Urinary bladder (tissue), 4 donors: Measurements from ENCODE around the gene RASA4. TPM values are rescaled to one million over a fixed set of nuclear protein-coding genes. Genes with fewer than 3 reads are reported as not detected.
"Not testable (repeated sequence)": the region's sequence is repeated elsewhere in the genome, so short reads cannot be mapped to it uniquely, and the experiment has no call there.

ENCODE experiments used
- DNase-seq: peaks from one replicate; pipeline ENCODE4 v3.0.0-alpha.2; 2015; ENCODE audit errors: extremely low spot score
- H3K27ac ChIP-seq: one replicate; pipeline ENCODE4 v1.5.1; 2013; ENCODE audit warnings: low read depth, mild to moderate bottlenecking, moderate library complexity
- H3K36me3 ChIP-seq: one replicate; pipeline ENCODE4 v1.6.1; 2013; ENCODE audit warnings: mild to moderate bottlenecking, moderate library complexity; ENCODE audit not compliant: insufficient read depth
- H3K4me1 ChIP-seq: one replicate; pipeline ENCODE4 v1.6.1; 2013; ENCODE audit warnings: mild to moderate bottlenecking, moderate library complexity; ENCODE audit not compliant: insufficient read depth
- H3K4me3 ChIP-seq: one replicate; pipeline ENCODE4 v1.5.1; 2013; ENCODE audit warnings: low read depth, low read length
- WGBS: extraction: QIAGEN DNeasy Blood & Tissue Kit; methylation state at CpG from one replicate; pipeline ENCODE4 v1.1.7; 2013; 5-methylcytosine and 5-hydroxymethylcytosine counted together
- polyA plus RNA-seq: library from polyadenylated mRNA; stranded (reverse); fragments of 200-250 nt; gene quantifications from one replicate; pipeline ENCODE4 v1.2.3, GENCODE V29; 2013
- total RNA-seq: library from RNA; depleted of rRNA; stranded (reverse); fragments of >200 nt; gene quantifications from one replicate; pipeline ENCODE4 v1.2.3, GENCODE V29; 2014
- donor health status: healthy with polysubstance abuse.
- donor health status: healthy.

Gene RASA4
- total and polyA plus RNA-seq, 2 donors: 30.9 to 74.3 TPM

DNA sequence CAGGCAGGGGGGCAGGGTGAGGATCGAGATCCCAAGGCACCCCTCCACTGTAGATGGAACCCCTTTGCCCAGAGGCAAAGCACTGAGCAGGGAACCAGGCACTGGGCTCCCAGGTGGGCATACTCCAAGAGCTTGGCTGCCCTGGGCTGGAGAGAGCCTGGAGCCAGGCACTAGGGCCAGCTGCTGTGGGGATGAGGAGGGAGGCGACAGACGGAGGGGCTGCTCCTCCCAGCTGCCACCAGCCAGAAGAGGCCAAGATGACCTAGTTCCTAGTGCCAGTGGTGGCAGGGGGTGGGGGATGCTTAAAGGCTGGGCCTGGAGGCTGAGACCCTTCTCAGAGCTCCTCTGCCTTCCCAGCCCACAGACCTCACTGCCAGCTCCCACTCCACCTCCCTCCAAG lies 1.7 kb downstream of the RASA4 start:
- H3K36me3 ChIP-seq, H3K27ac ChIP-seq: not testable (repeated sequence)
- WGBS: no CpG with 5 or more reads among the region's 3 CpGs

DNA sequence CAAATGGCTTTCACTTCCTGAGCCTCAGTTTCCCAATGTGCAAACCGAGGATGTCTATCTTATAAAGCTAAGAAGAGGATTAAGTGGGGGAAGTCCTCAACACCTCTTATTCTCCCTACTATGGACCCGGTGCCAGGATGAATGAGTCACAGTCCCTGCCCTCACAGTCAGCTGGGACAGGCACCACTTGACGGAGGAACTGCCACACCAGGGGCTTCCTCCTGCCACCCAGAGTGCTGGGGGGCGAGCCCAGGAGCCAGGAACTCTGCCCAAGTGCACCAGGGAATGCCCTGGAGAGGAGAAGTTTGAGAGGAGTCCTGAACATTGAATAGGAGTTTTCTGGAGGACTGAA lies 2.2 kb downstream of the RASA4 start:
- H3K27ac ChIP-seq, H3K36me3 ChIP-seq, DNase-seq, H3K4me3 ChIP-seq, H3K4me1 ChIP-seq: not testable (repeated sequence)
- whole genome bisulfite sequencing: no CpG with 5 or more reads among the region's 4 CpGs

More for the DNA sequence above, 1.7 kb downstream of the RASA4 start:
- not testable (repeated sequence) for DNase-seq, H3K4me1 ChIP-seq, H3K4me3 ChIP-seq

- not testable (repeated sequence) for DNase-seq, H3K4me3 ChIP-seq, H3K36me3 ChIP-seq, H3K4me1 ChIP-seq, H3K27ac ChIP-seq
- WGBS: 48% methylated on average over 5 of the region's 15 CpGs
Measured at GRCh38 chr7:102613575-102614345, 2.8 kb downstream of the RASA4 start.

GRCh38 chr7:102611675-102612325 lies 4.8 kb downstream of the RASA4 start:
- 17% methylated on average over 8 of the region's 10 CpGs for WGBS
- H3K27ac ChIP-seq, H3K36me3 ChIP-seq, DNase-seq, H3K4me1 ChIP-seq, H3K4me3 ChIP-seq: not testable (repeated sequence)

GRCh38 chr7:102611013-102611674 lies 5.4 kb downstream of the RASA4 start:
- no CpG with 5 or more reads among the region's 30 CpGs for WGBS
- not testable (repeated sequence) for H3K4me3 ChIP-seq, H3K27ac ChIP-seq, DNase-seq, H3K4me1 ChIP-seq, H3K36me3 ChIP-seq

GRCh38 chr7:102610441-102610840 lies 6.1 kb downstream of the RASA4 start:
- not testable (repeated sequence) for DNase-seq, H3K36me3 ChIP-seq, H3K4me3 ChIP-seq, H3K4me1 ChIP-seq, H3K27ac ChIP-seq
- WGBS: no CpG with 5 or more reads among the region's 7 CpGs

DNA sequence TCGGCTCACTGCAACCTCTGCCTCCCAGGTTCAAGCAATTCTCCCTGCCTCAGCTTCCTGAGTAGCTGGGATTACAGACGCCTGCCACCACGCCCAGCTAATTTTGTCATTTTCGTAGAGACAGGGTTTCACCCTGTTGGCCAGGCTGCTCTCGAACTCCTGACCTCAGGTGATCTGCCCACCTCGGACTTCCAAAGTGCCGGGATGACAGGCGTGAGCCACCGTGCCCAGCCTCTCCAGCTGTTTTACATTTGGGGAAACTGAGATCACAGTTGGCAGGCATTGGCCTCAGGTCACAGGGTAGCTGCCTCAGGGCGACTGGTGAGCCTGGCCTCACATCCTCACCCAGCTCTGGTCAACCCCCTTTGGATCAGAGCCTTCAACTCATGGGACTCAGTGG lies 6.8 kb downstream of the RASA4 start:
- DNase-seq: not testable (repeated sequence)
- WGBS: 70% methylated on average over 5 of the region's 10 CpGs

GRCh38 chr7:102606848-102607247 lies 9.7 kb downstream of the RASA4 start:
- not testable (repeated sequence) for H3K27ac ChIP-seq, H3K36me3 ChIP-seq, H3K4me1 ChIP-seq, H3K4me3 ChIP-seq, DNase-seq
- WGBS: no CpG with 5 or more reads among the region's 5 CpGs

More for the DNA sequence above, 6.8 kb downstream of the RASA4 start:
- H3K27ac ChIP-seq, H3K4me1 ChIP-seq, H3K4me3 ChIP-seq, H3K36me3 ChIP-seq: not testable (repeated sequence)

GRCh38 chr7:102604431-102605145 lies 12.0 kb downstream of the RASA4 start:
- DNase-seq, H3K36me3 ChIP-seq, H3K4me3 ChIP-seq, H3K4me1 ChIP-seq, H3K27ac ChIP-seq: not testable (repeated sequence)
- WGBS: 44% methylated on average over 5 of the region's 19 CpGs

- H3K36me3 ChIP-seq, H3K4me3 ChIP-seq, H3K27ac ChIP-seq, DNase-seq, H3K4me1 ChIP-seq: not testable (repeated sequence)
- WGBS: no CpG with 5 or more reads among the region's 12 CpGs
Measured at GRCh38 chr7:102602317-102602716, 14.2 kb downstream of the RASA4 start.

DNA sequence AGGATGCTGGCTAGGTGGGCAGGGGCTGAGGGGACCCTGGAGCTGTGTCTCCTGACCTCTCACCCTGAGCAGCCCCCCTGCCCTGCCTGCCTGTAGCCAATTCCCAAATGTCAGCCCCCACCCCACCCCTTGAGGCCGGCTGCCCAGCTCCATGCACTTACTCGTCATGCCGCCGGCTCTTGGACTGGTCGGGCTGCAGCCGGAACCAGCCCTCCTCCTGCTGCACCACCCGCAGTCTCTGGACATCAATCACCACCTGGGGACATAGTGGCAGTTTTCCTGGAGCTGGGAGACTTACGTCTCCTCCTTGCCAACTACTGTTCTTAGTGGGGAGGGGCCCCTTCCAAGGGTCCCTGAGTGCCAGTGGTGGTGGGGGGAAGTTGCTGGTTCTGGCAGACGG lies 16.9 kb downstream of the RASA4 start:
- H3K36me3 ChIP-seq, H3K4me1 ChIP-seq, H3K27ac ChIP-seq, DNase-seq, H3K4me3 ChIP-seq: not testable (repeated sequence)
- no CpG with 5 or more reads among the region's 9 CpGs for WGBS

DNA sequence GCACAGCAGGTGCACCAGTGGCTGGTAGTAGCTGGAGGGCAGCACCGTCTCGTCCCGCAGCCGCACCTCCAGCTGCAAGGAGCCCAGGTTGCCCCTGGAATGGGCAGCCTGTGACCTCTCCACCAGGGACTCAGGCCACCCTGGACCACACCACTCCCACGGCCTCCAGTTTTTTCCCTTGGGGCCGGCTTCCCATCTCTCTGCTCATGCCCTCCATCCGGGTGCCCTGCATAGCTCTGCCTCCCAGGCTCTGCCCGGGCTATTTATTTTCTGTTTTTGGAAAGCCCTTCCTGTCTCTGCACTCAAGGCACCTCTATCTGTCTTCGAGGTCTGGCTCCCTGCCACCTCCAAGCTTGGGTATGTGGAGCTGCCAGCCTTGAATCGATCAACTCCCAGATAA lies 20.5 kb downstream of the RASA4 start:
- not testable (repeated sequence) for H3K4me1 ChIP-seq, DNase-seq
- 69% methylated on average over 4 of the region's 10 CpGs for WGBS

GRCh38 chr7:102593637-102594334 lies 22.8 kb downstream of the RASA4 start:
- WGBS: no CpG with 5 or more reads among the region's 68 CpGs
- H3K36me3 ChIP-seq, H3K4me3 ChIP-seq: not testable (repeated sequence)

More for the DNA sequence above, 20.5 kb downstream of the RASA4 start:
- not testable (repeated sequence) for H3K4me3 ChIP-seq, H3K36me3 ChIP-seq, H3K27ac ChIP-seq

More at GRCh38 chr7:102593637-102594334, 22.8 kb downstream of the RASA4 start:
- not testable (repeated sequence) for DNase-seq, H3K27ac ChIP-seq, H3K4me1 ChIP-seq
